Pancreas (tissue), 10 donors: ENCODE measurements around the gene ATPAF1. TPM values are rescaled to one million over a fixed set of nuclear protein-coding genes. Genes with fewer than 3 reads are reported as not detected.

ENCODE experiments used
- ATAC-seq, 4 donors: fragments of 200-7000 bp; cut with Tn5 transposase; one replicate each; pipeline versions ENCODE4 v1.8.0 to v1.9.1; 2020; ENCODE audit warnings: mild to moderate bottlenecking in 4 of 4, moderate library complexity in 4 of 4
- DNase-seq, 6 donors: peaks; one replicate each; pipeline ENCODE4 v3.0.0-alpha.2; 2020
- FAIRE-seq: peaks from 2 replicates; lab custom pipeline; 2012; peaks lifted over from hg19 to GRCh38; lab: Jason Lieb, UNC
- H3K27ac ChIP-seq, 4 donors: fragments of 200-600 bp; sonication (generic); 1 replicate in 3 of 4; 2 replicates in 1 of 4; pipeline versions ENCODE4 v1.5.0 to v1.8.0; 2020
- H3K27me3 ChIP-seq, 4 donors: fragments of 200-600 bp; one replicate each; pipeline ENCODE4 v1.8.0; 2021
- H3K36me3 ChIP-seq, 3 donors: fragments of 200-600 bp; sonication (generic) in 1 of 3; one replicate each; pipeline versions ENCODE4 v1.5.0 to v1.8.0; 2020 to 2021
- H3K4me1 ChIP-seq, 3 donors: fragments of 200-600 bp; one replicate each; pipeline ENCODE4 v1.8.0; 2021
- H3K4me3 ChIP-seq, 4 donors: fragments of 200-600 bp; sonication (generic) in 2 of 4; one replicate each; pipeline versions ENCODE4 v1.5.0 to v1.8.0; 2020 to 2021
- H3K9me3 ChIP-seq, 4 donors: fragments of 200-600 bp; one replicate each; pipeline ENCODE4 v1.8.0; 2021
- WGBS, 2 donors: extraction: QIAGEN DNeasy Blood & Tissue Kit; methylation state at CpG; one replicate each; pipeline ENCODE4 v1.1.7; 2013; 5-methylcytosine and 5-hydroxymethylcytosine counted together
- intact Hi-C, 3 donors: fragments of 100-400 bp; cut with DNase I; formaldehyde crosslinking; loops; one replicate each; pipeline versions ENCODE4 v1.11.1 to v1.14.2; 2022
- polyA plus RNA-seq, 2 donors: library from polyadenylated mRNA; stranded (reverse); fragments of 200-250 nt; gene quantifications; one replicate each; pipeline ENCODE4 v1.2.3, GENCODE V29; 2013
- total RNA-seq, 6 donors: library from RNA; stranded (reverse); fragmentation: NEBNext Ultra II Directional in 4 of 6; extraction: Animal tissue kit (Norgen Biotek cat#: 25700) in 4 of 6; gene quantifications; one replicate each; pipeline versions ENCODE4 v1.2.1 to v1.2.4, GENCODE V29; 2021 to 2023
- TF ChIP-seq, protein P1 (sequence below), 4 donors: fragments of 200-600 bp; sonication (generic) in 3 of 4; IDR thresholded peaks; one replicate each; pipeline versions ENCODE4 v1.5.0 to v1.8.0; 2021; ENCODE audit warnings: antibody characterized with exemption in 4 of 4
- donor health status: healthy with polysubstance abuse.
- donor health status: DM: no; HTN: no; CAD: no; lungs with moderate emphysema.
- donor health status: DM: no; HTN: no; CAD: no.
- donor health status: control.
- donor health status: control.
- donor health status: Bipolar disorder and iron deficiency.
- donor health status: DM: yes; HTN: yes; CAD: no.
- donor health status: DM: no; HTN: no; CAD: no.
- donor health status: DM: no; HTN: no; CAD: no.
- donor health status: DM: yes; HTN: yes; CAD: no.

ATPAF1 gene
- total and polyA plus RNA-seq, 8 donors = 18.1 to 23.3 (median 21.5) TPM

DNA sequence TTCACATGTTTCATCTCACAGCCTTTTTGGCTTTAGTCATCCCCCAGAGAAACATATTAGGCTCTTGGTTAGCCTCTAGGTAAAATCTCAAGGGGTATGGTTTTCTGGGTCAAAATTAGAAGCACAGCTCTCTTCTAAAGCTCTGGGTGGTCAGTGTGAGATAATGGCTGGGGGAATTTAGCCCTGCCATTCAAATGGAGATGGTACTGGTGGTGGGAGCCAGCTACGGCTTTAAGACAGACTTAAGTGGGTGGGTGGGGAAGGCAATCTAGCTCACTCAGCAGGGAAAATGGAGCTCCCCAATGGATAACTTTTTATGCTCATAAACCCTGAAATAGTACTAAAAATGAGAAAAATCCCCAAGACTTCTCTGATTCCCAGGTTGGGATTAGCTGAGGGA is 9.2 kb upstream of the ATPAF1 start:
- Histone ChIP-seq H3K27me3 (no peaks in the 10 kb centered on the region), H3K27ac (no peak overlapping the region), H3K36me3 (peaks cover 0 to 21% (median 0%) of the 10 kb centered on the region in 3 donors), H3K4me3 (no peak overlapping the region), H3K4me1 (peaks cover 0 to 6% (median 3%) of the 10 kb centered on the region in 3 donors), H3K9me3 (no peaks in the 10 kb centered on the region)
- FAIRE-seq (no peak), ATAC-seq (no peak), DNase-seq (no peak)
- TF ChIP-seq, protein P1, sequence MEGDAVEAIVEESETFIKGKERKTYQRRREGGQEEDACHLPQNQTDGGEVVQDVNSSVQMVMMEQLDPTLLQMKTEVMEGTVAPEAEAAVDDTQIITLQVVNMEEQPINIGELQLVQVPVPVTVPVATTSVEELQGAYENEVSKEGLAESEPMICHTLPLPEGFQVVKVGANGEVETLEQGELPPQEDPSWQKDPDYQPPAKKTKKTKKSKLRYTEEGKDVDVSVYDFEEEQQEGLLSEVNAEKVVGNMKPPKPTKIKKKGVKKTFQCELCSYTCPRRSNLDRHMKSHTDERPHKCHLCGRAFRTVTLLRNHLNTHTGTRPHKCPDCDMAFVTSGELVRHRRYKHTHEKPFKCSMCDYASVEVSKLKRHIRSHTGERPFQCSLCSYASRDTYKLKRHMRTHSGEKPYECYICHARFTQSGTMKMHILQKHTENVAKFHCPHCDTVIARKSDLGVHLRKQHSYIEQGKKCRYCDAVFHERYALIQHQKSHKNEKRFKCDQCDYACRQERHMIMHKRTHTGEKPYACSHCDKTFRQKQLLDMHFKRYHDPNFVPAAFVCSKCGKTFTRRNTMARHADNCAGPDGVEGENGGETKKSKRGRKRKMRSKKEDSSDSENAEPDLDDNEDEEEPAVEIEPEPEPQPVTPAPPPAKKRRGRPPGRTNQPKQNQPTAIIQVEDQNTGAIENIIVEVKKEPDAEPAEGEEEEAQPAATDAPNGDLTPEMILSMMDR (IDR thresholded peaks at IDR 0.05) = no peak
- intact Hi-C loops = no loop called here
- WGBS, 2 donors = 93% methylated on average over 1 of the region's 1 CpG

DNA sequence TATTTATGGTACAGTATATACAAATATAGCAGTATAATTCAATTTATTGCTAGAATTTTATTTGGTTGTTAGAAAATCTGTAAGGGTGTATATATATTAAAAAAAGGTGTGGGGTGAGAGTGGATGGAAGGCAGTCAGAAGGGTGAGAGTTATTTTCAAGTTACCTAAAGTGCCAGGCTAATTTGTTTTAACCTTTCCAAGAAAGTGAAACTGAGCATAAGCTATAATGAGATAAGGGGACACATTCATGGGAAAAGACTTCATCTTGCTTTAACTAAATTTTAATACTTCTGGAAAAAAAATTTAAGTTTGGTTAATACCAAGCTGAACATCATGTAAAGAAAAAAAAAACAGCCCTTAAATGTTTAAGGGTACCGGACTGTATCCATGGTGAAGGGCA is 8.4 kb upstream of the ATPAF1 start:
- ATAC-seq (no peak), DNase-seq (no peak), FAIRE-seq (no peak)
- no peak overlapping the region for H3K4me3 ChIP-seq
- intact Hi-C loops = no loop called here
- H3K27ac ChIP-seq = no peak overlapping the region
- peaks cover 0 to 6% (median 0%) of the 10 kb centered on the region in 3 donors for H3K4me1 ChIP-seq
- peaks cover 0 to 18% (median 0%) of the 10 kb centered on the region in 3 donors for H3K36me3 ChIP-seq
- TF ChIP-seq, protein P1 (IDR thresholded peaks at IDR 0.05) = no peak
- WGBS, 2 donors = 97 to 98% methylated on average over 1 of the region's 1 CpG
- no peaks in the 10 kb centered on the region for H3K9me3 ChIP-seq
- no peaks in the 10 kb centered on the region for H3K27me3 ChIP-seq

DNA sequence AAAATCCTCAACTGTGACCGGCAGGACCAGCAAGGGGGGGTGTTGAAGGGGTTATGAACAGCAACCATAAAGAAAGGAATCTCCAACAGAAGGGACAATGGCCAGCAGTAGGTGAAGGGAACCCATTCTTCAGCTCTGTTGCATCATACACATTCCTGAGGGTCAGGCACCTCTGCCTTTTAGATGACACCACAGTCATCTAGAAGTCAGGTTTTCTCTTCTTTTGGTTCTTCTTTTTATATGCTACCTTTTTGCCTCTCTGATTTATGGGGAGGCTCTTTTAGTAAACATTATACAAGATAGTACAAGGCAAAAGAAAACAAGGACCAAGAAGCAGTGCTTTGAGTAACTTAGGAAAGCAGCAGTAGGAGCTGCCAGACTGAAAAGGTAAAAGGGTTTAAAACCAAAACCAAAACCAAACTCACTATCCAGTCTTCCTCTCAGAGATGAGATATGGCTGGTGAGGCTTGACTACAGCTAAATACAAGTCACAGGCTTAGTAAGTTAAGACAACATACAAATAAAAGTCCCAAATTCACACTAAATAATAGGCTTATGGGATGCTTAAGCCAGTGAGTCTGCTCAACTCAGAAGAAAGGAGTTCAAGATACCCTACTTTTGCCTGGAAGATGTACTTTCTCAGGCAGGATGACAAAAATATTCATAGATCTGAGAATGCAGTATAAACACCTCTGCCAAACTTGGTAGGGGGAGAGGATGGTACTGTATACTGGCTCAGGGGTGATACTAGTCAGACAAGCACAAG is 7.6 kb upstream of the ATPAF1 start:
- TF ChIP-seq, protein P1 (IDR thresholded peaks at IDR 0.05) = no peak
- Histone ChIP-seq H3K9me3 (no peaks in the 10 kb centered on the region), H3K27ac (no peak overlapping the region), H3K4me3 (no peak overlapping the region), H3K4me1 (no peaks in the 10 kb centered on the region), H3K27me3 (no peaks in the 10 kb centered on the region), H3K36me3 (peaks cover 0 to 13% (median 0%) of the 10 kb centered on the region in 3 donors)
- 88 to 100% methylated on average over 1 of the region's 1 CpG for WGBS, 2 donors
- no peak for DNase-seq
- intact Hi-C loops = no loop called here
- FAIRE-seq = no peak
- ATAC-seq = no peak

DNA sequence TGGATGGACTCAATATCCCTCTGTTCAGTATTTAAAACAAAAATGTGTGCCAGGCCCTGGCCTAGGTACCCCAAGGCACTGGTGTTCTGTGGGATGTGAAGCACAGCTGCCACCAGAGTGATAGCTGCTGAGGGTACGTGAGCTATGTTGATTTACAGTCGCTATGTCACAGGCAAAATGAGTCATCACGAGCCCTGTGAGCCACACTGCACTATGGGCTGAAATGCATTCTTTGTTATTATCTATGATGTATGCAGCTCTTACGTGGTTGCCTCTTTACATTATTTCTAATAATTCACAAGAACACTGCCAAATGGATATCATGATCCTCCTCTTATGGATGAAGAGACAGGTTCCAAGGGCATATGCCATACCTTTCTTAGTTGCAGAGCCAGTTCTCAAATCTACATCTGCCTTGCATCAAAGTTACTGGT is 5.6 kb upstream of the ATPAF1 start:
- ATAC-seq (no peak), DNase-seq (no peak), FAIRE-seq (no peak)
- WGBS, 2 donors = 62 to 80% methylated on average over 4 of the region's 4 CpGs
- TF ChIP-seq, protein P1 (IDR thresholded peaks at IDR 0.05) = no peak
- H3K36me3 ChIP-seq = peaks cover 0 to 7% (median 0%) of the 10 kb centered on the region in 3 donors
- no peaks in the 10 kb centered on the region for H3K4me1 ChIP-seq
- no peak overlapping the region for H3K27ac ChIP-seq
- H3K4me3 ChIP-seq = no peak overlapping the region
- H3K9me3 ChIP-seq = no peaks in the 10 kb centered on the region
- H3K27me3 ChIP-seq = no peaks in the 10 kb centered on the region
- intact Hi-C loops = no loop called here

DNA sequence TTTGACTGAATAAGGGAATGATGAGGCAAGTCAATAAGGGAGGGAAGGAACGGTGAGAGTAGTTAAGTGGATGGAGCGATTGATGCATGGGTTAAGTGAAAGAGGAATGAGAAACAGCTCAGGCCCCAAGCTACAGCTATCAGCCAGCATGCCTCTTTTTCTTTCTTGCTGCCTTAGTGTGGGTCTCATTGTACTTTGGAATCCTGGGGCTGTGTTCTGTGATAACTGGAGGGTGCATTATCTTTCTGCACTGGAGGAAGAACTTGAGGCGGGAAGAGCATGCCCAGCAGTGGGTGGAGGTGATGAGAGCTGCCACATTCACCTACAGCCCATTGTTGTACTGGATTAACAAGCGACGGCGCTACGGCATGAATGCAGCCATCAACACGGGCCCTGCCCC is 4.5 kb upstream of the ATPAF1 start:
- TF ChIP-seq, protein P1 (IDR thresholded peaks at IDR 0.05) = no peak
- FAIRE-seq (no peak), ATAC-seq (no peak), DNase-seq (no peak)
- Histone ChIP-seq H3K36me3 (no peaks in the 10 kb centered on the region), H3K27ac (no peak overlapping the region), H3K4me3 (no peak overlapping the region), H3K9me3 (no peaks in the 10 kb centered on the region), H3K4me1 (no peaks in the 10 kb centered on the region), H3K27me3 (no peaks in the 10 kb centered on the region)
- intact Hi-C loops = no loop called here
- WGBS, 2 donors = 73 to 77% methylated on average over 8 of the region's 8 CpGs
